Measurements from ENCODE around the gene YIPF1.

- TF ChIP-seq POLR2A (IDR thresholded peaks at IDR 0.05; ENCODE audit: low read depth) (no peak), CTCF (IDR thresholded peaks at IDR 0.05) (no peak)
Observed at GRCh38 chr1:53927376-53927881, 37.8 kb upstream of the YIPF1 start.
